NCI-H748 (cell line): Measurements from ENCODE around the gene ADAMTS2.

Experiments
- DNase-seq: peaks from one replicate; lab custom pipeline; 2025; ENCODE audit not compliant: unreplicated experiment; lab: John Stamatoyannopoulos, UW

ADAMTS2 gene

DNA sequence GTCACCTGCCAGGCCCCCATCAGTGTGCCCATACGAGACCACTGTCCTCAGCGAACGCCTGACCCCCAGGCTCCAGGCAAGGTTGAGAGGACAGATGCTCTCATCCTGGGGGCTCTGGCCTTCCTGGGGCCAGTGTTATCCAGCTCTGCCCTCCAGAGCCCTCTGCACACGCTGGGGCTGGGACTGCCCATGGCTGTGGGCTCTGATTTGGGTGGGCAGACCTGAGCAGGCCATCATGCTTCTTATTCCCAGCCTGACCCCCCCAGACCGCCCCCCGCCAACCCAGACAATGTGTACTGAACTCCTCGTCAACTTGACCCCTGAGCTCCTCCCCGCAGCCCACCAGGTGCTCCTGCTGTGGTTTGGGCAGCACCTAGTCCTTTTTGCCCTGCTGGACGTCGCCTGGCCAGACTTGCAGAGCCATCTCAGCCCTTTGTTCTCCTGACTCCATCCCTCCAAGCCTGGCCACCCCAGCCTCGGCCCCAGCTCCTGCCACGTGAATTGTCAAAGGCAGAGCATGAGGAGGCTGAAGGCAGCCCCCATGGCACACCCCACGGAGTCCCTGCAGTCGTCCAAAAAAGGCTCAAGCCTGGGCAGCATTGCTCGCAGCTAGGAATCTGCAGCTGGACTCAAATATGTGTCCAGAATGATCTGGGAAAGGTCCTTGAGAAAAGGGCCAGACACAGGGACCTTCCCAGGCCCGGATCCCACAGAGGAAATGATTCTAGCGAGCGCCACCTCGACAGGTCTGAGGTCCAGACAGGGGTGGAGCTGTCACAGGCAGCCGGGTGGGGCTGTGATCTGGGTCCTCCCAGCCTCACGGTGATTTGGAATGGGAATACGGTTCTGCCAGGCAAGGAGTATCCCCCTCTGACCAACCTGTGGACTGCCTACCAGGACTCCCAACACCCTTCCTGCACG is 87.0 kb downstream of the ADAMTS2 start:
- DNase-seq: no peak

DNA sequence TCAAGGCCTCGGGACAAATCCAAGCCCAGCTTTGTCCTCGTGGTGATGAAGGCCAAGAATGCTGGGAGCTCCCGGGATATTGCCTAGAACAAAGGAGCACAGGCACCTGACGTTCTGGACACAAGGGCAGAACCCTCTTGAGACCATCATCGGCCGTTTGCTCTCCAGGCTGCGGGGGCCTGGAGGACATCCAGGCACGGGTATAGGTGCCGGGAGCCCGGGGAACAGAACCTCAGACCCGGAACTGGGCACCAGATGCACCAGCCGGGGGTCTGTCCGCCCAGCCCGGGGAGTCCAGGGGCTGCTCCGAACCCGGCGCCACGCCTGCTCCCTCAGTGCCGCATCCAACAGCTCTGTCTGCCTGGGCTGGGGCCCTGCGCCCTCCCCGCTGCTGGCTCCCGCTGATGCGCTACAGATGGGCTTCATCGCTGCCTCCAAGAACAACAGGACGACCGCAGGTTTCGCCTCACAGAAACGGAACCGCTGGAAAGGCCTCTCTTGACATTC is 88.0 kb downstream of the ADAMTS2 start:
- no peak for DNase-seq

DNA sequence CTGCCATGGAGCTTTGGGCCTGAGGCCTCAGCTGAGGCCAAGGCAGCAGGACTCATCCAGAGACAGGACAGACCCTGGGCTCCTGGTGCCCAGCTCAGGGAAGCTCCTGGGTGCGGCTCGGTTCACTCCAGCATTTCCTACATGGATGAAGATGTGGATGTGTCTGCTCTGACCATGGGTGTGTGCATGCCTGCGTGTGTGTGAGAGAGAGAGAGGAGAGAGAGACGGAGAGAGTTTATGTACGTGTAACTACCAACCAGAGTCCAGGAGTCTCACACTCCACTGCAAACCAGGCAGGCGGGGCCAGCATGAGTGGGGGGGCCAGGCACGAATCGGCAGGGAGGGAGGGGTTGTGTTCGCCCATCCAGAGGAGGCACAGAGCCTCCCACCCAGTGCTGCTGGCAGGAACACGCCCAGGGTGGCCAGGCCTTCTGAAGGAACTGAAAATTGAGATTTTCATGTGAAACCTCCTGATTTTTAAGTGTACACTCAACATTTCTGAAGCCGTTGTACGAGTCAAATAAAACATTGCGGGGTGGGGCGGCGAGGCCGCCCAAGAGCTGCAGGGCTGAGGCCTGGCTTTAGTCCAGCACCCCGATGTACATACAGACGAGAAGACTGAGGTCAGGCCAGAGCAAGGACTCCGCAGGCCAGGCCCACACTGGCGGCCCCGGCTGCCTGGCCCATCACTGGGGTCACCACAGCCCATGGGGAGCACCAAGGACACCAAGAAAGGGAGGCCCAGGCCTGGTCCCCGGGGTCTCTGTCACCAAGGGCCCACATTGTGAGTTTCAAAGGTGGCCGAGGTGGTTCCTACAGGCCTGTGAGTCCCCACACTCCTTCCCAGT is 88.7 kb downstream of the ADAMTS2 start:
- no peak for DNase-seq

DNA sequence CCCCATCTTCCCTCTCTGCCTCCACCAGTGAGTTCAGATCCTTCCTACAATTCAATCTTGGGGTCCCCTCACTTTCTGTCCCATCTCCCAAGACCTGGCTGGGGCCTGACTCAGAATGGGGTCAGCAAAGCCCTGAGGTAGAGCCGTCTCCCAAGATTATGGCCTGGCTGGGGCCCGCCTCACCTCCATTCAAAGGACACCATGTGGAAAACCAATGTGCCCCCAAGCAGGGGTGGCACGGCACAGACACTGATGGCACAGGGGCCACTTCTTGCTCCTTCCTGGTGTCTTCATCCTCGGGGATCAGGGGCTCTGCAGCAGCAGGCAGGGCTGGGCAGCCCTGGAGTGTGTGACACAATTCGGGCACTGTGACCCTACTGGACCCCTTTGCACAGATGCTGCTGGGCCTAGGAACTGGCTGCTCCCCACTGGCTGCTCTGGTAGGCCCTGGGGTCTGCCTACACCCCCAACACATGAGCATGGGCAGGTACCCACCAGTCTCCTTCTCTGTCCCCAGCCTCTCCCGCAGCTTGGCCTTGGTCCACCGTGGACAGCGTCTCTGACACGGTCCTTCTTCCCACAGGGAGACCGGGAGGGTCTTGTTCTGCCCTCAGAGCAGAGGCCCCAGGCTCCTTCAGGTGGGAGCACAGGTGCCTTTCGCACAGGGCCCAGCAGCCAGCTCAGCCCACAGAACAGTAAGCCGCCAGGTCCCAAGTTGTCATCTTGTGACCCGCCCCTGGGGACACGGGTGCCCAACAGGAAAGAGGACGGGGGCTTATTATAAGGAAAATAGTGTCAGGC is 89.5 kb downstream of the ADAMTS2 start:
- DNase-seq: no peak

DNA sequence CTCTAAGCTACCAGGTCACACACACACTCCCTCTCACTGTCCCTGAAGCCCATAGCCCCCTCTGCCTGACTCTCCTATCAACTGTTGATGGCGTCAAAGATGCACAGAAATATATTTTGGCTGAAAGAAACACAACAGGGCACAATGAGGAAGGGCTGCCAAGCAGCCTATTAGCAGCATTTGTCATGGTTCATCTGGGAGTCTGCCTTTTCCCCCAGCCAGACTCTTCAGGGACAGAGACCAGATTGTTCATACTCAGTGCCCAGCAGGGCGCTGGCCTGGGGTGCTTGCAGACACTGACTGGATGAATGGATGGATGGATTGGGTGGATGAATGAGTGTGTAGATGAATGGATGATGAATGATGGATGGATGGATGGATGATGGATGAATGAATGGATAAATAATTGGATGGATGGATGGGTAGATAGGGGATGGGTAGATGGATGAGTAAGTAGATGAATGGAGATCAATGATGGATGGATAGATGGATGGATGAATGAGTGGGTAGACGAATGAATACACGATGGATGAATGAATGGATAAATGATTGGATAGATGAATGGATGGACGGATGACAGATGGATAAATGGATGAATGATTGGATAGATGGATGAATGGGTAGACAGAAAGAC is 90.5 kb downstream of the ADAMTS2 start:
- no peak for DNase-seq

DNA sequence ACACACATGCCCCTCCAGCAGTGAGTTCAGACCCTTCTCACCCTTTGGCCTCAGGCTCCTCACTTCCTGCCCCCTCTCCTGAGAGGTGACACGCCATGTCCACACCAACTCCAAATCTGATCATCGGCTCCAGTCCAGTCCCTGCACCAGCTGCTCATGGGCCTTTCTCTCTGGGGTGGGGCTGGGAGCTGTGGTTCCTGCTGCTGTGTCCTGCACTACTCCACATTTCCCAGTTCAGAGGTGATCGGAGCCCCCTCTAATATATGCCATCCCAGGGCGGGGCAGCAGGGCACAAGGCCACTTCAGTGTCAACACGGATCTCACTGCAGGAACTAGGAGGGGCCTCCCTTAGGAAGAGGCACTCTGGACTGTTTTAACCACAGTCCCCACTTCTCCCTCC is 91.5 kb downstream of the ADAMTS2 start:
- DNase-seq: no peak

DNA sequence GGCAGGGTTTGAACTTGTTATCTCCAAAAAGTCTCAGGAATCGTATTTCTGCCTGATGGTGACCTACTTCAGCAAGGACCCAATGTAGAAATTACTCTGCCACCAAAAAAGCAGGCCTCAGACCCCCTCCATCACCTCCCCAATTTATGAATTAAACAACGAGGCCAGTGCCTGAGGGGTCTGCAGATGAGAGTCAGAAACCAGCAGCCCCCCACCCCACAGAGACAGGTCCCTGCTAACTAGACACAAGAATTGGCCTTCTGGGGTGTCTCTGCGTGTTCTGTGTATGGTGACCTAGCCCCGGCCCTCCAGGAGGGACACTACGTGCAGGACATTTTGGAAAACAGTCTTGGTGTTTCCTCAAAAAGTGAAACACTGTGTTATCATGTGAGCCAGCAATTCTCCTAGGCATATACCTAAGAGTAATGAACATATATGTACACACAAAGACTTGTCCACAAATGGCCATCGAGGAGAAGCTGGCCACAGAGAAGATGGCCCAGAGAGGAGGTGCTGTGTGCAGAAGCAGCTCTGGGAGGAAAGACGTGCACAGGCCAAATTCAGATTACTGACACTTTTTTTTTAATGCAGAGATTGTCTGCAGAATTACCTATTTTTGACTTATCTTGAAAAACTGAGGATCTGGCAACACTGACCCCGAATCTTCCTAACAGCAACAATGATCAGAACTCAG is 93.8 kb downstream of the ADAMTS2 start:
- DNase-seq: no peak

DNA sequence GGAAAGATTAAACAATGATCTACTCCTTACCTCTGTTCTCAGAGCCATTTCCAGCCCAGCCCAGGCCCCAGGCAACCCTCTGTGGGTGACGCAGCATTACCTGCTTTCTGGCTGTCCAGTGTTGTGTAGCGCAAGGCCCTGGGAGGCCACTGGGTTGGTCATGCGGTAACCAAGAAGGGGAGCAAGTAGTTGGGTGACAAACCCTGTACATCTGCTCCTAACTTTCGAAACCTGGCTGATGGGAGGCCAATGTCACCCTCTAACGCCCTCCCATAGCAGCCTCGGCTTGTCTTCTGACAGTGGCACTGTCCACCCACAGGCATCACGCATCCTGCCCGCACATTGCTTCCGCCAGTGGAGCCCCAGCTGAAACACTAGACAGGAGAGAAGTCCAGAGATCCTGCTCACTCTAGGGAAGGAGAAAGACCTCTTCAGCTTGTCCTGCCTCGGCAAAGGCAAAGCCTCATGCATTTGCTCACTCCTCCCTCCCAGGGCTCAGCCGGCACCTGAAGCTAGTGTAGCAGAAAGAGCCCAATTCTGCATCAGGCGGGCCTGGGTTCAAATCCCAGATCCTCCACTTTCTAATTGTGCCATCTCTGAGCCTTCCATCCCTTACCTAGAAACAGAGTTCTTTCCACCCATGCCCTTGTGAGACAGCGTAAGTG is 94.6 kb downstream of the ADAMTS2 start:
- no peak for DNase-seq

DNA sequence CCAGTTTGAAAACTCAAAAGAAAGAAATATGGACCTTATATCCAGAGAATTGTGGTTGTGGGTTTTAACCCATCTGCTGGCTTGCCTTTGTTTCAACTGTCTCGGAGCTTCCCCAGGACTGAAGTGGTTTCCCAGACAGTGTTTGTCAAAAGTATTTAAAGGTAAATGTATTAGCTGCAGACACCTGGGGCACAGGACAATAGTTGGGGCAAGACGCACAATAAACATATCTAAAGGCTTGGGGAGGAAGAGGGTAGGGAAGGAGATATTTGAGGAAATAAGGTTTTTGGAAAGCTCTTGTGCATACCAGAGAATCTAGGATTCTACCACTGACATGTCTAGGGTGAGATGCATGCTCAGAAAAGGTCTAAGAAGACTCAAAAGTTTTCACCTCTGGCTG is 99.0 kb downstream of the ADAMTS2 start:
- no peak for DNase-seq

DNA sequence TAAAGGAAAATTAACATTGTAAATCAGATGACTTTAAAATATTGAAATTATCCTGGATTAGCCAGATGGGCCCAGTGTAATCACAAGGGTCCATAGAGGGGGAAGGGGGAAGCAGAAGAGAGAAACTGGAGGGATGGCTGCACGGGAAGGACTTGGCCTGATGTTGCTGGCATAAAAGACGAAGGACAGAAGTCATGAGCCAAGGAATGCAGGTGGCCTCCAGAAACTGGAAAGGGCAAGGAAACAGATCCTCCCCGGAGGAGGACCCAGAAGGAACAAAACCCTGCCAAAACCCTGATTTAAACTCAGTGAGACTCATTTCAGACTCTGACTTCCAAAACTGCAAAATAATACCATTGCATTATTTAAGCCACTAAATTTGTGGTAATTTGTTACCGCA is 100.2 kb downstream of the ADAMTS2 start:
- DNase-seq: no peak

DNA sequence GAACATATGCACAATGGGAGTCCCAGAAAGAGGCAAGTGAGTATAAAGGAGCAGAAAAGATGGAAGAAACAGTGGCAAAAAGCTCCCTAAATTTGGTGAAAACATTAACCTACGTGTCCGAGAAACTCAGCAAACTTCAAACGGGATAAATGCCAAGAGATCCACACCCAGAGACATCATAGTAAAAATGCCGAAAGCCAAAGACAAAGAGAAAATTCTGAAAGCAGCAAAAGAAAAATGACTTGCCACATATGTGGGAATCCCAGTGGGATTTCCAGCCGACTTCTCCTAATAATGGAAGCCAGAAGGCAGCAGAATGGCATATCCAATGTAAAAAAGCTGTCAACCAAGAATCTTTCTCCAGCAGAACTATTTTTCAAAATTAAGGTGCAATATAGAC is 101.2 kb downstream of the ADAMTS2 start:
- DNase-seq: no peak

DNA sequence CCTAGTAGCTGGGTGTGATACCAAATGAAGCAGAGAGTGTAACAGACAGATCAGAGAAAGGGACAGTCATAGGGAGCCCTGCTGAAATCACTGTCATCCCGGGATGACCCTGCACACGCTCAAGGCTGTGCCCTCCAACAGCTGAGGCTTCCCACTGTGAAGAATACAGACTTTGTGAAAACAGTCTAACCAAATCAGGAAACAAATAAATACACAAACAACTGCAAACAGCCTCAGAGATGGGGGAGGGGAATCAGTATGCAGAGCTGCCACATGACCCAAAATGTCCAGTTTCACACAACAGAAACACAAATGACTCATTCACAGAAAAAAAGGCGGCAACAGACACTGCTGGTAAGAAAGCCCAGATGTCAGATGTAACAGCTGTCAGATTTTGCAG is 101.9 kb downstream of the ADAMTS2 start:
- no peak for DNase-seq

DNA sequence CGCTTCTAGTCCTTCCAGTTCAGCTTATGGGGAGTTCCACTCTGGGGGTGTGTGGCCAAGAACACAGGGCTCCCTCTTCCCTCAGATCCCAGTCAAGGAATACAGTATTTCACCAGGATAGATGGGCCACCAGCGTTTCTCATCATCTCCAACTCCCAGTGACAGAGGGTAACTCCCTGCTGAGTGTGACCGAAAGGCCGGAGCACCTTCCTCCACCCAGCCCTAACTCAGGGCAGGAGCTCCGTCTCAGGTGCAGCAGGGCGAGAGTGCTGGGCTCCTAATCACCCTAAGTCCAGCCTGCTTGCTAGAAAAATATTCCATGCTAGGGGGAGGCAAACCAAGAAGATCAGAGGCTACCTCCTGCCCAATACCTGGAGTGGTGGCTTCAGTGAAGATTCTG is 102.6 kb downstream of the ADAMTS2 start:
- no peak for DNase-seq

DNA sequence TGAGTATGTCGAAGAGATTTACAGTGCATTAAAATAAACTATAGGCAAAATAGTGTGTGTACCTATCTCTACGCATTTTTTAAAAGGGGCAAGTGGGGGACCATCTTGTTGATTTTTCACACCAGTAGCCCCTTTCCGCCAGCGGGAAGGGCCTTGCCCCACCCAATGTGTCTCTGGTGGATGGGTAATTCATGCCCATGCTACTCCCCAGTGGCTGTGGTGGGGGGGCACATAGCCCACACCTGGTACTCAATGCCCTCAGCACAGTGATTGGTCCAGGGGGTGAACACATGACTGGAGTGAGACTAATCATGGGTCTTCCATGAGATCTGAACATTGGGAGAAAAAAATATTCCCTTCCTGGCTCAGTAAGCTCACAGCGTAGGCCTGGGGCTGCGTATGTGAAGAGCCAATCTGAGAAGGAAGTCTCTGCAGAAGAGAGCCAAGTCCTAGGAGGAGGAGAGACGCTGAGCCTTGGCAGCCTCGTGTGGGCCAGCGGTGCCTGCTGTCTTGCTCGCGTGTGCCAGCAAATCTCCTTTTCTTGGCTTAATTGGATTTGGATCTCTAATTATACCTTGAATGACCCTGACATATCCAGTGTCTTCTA is 103.4 kb downstream of the ADAMTS2 start:
- no peak for DNase-seq

DNA sequence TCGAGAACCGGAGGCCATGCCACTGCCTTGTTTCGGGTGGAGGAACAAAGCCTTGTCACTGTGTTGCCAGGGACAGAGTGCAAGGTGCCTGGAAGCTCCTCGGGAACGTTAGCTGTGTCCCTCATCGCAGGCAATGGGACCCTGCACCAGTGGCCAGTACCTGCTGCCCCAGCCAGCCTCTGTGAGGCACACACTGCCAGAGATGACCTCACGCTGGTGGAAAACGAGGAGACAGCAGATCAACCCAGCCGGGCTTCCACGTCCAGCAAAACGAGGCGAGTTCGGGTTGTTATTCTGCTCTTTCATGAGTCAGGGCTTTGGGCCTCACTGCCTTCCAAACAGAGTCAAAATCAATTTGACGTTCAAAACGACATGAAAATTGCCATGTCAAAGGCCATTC is 104.1 kb downstream of the ADAMTS2 start:
- no peak for DNase-seq

DNA sequence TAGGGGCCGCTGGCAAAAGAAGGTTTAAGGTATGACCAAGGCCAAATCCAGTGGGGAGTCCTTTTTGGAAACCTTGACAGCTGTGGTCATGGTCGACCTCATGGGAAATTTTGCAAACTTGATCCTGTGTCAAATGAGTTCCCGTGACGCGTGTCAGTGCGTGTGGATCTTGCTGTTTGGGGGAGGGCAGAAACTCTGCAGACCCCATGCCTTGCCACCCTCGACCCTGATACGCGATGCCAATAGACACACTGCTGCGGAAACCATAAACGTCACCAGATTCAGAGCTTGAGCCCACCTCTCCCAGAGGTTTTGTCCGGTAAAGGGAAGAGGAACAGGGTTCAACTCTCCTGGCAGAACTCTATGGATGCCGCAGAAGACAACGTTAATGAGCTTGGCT is 104.7 kb downstream of the ADAMTS2 start:
- DNase-seq: no peak

DNA sequence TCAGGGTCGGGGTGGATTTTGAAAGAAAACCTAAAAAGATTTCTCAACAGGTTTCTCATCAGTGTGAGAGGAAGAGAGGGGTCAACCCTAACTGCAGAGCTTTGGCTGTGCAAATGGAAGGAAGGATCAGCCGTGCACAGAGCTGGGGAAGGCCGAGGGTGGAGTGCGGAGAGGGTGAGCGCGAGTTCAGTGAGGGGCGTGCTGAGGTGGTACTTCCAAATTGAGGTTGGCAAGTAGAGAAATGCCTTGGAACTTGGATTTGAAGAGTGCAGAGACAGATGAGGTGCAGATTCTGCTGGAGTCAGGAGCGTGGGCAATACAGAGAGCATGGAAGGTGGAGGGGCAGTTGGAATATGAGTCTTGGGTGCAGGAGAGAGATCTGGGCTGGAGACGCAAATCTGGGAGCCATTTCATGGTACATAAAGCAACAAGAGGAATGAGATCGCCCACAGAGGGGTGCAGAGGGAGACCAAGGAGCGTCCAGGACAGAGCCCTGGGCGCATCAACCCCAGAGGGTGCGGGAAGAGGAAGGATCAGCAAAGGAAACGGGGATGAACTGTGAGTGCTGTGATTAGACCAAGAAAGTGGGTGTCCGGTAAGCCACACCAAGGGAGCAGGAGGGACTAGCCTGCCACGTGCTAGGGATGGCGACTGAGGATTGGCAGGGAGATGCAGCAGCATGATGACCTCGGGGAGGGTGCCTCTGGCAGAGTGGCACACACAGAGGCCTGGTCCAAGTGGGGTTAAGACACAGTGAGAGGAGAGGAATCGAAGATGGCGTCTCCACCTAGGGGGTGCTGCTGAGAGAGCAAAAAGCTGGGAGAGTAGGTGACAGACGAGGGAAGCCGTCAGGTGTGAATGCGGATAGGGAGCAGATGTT is 105.8 kb downstream of the ADAMTS2 start:
- DNase-seq: no peak

DNA sequence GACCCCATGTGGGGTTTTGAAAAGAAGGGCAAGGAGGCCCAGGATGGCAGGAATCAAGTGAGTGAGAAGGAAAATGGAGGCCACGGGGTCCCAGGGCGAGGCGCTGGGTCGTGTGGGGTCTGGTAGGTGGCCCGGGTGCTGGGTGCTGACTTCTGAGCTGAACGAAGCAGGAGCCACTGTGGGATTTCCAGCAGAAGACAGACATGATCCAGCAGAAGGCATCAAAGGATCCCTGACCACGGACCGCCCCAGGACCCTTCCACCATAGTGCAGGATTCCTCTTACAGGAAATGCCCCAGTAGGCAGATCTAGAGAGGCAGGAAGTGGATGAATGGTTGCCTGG is 106.7 kb downstream of the ADAMTS2 start:
- no peak for DNase-seq
